KBM-7 (cell line): ENCODE results near the gene RNLS.
"Not testable (repeated sequence)": the region's sequence is repeated elsewhere in the genome, so short reads cannot be mapped to it uniquely, and the experiment has no call there.

Experiments
- DNase-seq: peaks from one replicate; pipeline ENCODE4 v3.0.0-alpha.2; 2015
- in situ Hi-C: fragments of 300-500 bp; cut with MboI; formaldehyde crosslinking; loops from 2 replicates; pipeline ENCODE4 v1.14.3; 2020; ENCODE audit warnings: low sequenced_read_pairs, low pct_unique_long_range_greater_than_20kb, mixed read lengths

The RNLS gene

DNA sequence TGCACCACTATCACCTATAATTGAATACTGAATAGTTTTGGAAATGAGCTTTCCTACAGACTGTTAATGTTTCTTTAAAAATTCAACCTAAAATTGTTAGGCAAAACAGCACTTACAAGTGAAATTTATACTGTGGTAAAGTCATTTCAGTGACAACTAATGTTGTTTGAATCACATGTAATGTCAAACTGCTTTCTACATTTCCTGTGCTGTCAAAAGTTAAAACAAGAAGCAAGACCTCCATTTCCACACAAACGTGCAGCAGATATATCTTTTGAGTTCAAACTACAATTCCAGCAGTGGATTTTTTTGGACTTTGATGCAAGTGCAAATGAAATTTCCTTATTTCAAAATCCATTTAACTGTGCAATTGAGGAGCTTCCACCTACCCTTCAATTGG, 199.8 kb downstream of the RNLS start:
- in situ Hi-C loops: no loop called here
- no peak for DNase-seq

DNA sequence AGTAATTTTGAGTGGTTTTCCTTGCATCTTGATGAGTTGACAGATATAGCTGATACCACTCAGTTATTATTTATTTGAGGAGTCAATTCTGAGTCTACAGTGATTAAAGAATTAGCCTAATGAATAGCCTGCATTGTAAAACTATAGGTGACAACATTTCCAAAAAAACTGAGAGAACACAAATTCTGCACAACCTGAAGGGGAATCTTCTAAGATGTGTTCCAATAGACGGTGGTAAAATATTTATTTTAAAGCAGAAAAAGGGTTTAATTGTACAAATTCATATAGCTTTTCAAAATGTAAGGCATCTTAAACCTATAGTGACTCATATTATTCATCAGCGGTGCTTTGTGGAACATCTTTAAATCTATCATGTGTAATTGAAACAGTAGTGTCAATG, 200.4 kb downstream of the RNLS start:
- no peak for DNase-seq
- in situ Hi-C loops: no loop called here

DNA sequence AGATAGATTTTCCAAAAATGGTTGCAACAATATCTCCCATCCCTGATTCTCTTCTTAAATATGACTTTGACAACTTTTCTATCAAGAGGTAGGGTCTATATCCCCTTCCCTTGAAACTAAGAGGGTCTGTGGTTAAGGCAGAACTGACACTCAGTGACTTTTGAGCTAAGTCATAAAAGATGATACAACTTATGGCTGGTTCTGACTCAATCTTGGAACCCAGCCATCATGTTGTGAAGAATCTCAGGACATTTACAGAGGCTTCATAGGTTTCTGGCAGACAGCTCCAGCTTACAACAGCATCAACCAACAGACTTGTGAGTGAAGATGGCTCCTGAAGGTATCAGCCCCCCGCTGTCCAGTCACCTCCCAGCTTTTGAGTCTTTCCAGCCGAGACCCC, 203.5 kb downstream of the RNLS start:
- in situ Hi-C loops: no loop called here
- DNase-seq: no peak

DNA sequence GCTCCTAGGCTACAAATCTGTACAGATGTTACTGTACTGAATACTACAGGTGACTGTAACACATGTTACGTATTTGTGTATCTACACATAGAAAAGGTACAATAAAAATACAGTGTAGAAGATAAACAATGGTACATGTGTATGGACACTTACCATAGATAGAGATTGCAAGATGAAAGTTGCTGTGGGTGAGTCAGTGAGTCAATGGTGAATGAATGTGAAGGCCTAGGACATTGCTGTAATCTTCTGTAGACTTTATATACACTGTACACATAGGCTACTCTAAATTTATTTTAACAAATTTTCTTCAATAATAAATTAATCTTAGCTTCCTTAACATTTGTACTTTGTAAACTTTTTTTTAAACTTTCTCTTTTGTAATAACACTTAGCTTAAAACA, 205.6 kb downstream of the RNLS start:
- in situ Hi-C loops: no loop called here

DNA sequence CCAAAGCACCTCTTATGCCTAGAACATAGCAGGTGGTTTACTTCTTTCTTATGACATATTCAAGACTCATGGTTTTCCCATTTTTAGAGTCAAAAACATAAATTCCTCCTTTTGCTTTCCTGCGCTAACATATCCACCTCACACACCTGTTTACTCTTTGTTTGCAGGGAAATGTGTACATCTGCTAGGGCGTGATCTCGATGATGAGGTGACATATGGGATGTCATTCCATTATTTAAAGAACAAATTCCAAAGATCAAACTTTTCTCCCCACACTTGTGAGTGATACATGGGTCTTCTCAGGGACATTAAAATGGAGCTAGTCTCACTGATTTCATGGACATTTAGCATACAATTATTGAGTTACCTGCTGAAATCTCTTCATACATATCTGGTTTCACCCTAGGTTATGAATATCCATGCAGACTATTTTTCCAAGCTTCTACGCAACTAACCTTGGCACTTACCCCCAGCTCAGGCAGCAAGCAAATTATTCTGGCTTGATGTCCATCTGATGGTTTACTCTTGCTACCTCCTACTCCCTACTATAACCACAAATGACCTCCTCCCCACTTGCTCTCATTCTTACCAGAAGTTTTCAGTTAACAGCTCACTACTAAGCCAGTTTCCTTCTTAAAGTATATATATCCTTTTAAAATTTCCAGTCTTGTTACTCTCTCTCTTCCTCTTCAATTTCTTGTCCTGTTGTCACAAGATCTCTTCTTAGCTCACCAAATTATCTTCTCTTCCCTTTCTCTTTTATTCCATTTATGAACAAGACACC, 208.5 kb downstream of the RNLS start:
- no peak for DNase-seq
- in situ Hi-C loops: no loop called here

More for the DNA sequence above, 205.6 kb downstream of the RNLS start:
- no peak for DNase-seq

DNA sequence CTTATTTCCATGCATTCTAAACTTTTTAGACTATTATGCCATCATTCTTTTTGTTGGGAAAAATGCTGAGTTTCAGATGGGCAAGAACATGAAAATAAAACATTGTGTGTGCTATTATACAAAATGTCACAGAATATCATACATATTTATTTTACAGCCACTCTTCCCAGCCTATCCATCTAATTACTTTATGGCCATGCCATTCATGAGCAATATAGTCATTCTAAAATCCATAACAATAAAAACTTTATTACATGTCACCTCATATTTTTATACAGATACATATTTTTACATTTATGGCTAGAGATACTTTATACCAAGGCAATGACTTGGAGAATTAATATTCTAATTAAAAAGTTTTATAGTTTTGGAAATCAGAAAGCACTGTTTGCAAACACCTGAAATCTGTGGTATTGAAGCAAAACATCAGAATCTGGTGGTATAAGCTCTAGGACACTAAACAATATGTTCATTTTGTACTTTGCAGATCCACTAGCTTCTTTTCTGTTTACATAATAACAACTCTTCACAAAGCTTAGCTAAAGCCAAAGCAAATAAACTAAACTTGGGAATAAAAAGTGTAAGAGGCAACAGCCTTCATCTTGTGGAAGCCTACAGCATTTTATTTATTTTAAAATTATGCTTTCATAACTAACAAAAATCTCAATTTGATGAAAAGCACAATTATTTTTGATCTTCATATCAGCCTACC, 210.1 kb downstream of the RNLS start:
- no peak for DNase-seq
- in situ Hi-C loops: no loop called here

DNA sequence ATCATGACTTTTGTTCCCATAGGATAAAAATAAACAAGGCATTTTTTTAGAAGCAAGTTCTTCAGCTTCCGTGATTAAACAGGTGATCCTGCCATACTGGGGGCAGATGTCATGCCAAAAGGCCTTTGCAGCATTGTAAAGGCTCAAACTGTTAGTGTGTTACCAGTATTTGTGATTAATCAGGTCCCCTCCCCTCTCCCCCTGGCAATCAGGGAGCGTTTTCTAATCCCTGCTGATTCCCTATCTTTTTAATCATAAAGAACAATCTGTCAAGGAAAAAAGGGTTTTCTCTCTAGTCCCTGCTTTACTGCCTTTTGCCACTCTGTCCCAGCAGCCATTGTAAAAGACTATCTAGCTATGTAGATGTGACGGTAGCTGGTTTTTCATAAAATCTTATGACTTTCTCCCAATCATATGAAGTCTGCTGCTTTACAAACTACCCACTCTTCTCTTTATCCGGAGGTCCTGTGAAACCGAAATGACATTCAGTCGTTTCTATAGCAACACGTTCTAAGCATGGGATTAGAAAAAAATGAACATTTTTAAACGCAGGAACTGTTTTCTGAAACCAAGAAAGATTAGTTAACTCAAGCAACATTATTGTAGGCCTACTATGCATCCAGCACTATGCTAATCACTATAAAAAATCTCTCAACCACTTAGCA, 210.9 kb downstream of the RNLS start:
- in situ Hi-C loops: no loop called here
- no peak for DNase-seq

DNA sequence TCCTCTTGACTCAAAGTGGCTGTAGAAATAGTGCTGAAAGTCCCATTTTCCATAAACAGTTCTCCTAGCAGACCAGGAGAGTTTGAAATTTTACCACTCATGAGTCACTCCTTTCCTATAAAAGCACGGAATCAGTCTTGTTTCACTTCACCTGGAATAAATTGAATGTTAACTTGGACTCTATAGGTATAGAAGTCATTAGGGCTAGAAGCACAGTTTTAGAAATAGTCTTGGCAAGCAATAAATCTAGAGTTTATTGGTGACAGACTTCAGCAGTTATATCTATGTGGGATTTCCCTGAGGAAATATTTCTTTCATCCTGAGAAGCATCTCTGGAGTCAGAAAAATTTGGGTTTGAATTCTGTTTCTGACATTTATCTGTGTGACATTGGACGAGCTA, 212.4 kb downstream of the RNLS start:
- in situ Hi-C loops: no loop called here
- DNase-seq: no peak

DNA sequence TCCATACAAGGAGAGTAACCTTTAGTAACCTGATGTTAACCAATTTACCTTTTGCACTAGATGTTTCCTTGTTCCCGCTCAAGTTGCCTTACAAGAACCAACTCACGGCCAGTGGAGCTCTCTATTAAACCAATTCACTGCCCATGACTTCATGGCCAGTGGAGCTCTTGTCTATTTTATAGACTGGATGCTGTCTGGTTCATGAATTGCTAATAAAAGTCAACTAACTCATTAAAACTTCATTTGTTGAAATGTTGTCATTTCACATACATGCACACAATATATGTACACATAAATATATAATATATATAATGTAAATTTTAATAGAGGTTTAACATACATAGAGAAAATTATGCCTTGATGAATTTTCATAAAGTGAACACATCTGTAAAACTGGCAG, 216.3 kb downstream of the RNLS start:
- in situ Hi-C loops: no loop called here
- no peak for DNase-seq

DNA sequence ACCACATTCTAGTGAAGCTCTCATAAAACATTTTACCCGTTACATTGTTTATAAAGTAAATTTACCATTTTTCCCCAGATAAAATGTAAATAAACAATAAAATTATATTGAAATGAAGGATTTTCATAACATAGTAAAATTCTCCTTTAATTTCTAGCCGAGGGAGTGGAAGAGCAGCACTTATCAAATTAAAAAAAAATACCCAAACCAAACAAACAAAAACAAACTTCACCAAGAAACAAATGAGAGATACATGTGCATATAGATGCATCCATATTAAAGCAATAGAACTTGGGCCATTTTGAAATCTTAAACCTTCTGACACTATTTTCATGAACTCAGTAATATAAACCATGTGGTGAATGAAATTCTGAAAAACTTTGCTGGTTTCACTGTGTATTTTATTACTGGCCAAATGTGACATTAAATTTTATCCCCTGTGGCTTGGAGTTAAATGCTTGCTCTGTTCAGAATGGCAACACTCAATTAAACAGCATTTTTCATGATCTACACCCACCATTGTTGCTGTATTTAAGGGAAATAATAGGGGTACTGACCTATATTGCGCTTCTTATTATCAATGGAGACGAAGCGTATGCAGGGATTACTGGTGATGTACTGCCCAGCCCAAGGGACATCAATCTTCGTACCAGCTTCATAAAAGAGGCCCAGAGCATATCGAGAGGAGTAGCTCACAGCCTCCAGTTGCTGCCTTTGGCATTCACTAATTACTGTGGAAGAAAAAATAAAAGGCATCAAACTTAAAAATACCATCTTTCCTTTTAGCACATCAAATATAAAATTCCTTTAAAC, 220.9 kb downstream of the RNLS start:
- DNase-seq: no peak
- in situ Hi-C loops: no loop called here

DNA sequence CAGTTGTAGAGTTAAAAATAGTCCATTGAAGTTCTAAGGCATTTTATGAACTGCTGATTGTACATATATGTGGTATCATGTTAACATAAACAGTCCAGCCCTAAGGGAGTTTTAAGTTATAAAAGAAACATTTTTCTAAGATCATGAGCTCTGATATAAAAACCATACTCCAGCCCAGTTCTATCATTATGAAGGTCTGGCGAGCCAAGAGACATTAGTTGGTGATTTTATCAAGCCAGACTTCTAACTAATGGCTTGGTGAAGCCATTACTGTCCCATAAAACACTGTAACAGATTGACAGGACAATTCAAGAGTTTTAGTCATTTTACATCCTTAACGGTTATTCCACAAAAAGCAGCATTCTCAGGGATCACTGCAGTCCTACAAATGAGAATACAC, 221.6 kb downstream of the RNLS start:
- no peak for DNase-seq
- in situ Hi-C loops: no loop called here

DNA sequence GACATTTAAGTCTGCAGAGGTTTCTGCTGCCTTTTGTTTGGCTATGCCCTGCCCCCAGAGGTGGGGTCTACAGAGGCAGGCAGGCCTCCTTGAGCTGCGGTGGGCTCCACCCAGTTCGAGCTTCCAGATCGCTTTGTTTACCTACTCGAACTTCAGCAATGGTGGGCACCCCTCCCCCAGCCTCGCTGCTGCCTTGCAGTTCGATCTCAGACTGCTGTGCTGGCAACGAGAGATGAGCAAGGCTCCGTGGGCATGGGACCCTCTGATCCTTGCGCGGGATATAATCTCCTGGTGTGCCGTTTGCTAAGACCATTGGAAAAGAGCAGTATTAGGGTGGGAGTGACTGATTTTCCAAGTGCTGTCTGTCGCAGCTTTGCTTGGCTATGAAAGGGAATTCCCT, 227.4 kb downstream of the RNLS start:
- in situ Hi-C loops, DNase-seq: not testable (repeated sequence)

DNA sequence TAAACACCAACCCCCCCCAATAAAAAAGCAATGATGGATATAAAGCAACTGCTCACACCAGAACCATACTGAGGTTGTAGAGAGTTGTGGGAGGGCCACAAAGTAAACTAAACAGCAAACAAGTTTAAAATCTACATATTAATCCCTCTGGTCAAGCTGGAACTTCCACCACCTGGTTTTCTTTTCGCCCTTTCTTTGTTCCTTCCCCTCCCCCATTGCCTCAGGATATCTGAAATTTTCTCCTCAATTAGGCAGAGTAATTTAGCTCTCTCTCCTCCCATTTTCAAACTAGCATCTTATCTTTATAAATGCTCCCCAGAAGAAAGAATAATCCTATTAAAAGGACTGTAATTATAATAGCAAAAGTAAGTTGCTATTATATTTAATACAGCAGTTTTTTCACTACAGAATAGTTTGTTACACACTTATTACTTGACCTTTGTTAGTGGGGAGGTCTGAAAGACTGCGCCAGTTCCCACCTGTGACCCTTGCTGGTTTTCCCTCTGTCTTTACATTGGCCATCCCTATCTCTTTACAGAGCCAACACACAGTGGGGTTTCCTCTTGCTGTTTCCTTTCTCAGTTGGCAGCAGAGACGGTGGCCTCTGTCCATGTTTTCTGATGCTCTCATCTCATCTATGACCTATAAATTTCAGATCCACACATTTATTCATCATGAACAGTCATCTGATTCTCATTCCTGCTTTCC, 235.4 kb downstream of the RNLS start:
- DNase-seq: no peak
- in situ Hi-C loops: no loop called here

DNA sequence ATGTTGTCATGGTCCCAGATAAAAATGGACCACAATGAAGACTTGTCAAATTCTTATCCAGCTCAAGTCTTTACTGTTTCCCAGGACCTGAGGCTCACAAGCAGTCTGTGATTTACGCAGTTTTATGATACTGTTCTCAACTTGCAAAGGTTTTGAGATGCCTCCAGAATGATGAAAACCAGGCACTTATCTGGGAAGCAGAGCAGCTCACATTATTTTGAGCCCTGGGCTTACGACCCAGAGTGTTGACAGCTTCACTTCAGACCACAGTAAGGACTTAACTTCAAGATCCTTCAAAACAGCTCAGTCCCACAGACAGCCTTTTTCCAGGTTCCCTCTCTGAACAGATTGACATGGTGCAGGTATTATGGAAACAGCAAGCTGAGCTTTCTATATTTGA, 236.1 kb downstream of the RNLS start:
- in situ Hi-C loops: no loop called here
- no peak for DNase-seq

DNA sequence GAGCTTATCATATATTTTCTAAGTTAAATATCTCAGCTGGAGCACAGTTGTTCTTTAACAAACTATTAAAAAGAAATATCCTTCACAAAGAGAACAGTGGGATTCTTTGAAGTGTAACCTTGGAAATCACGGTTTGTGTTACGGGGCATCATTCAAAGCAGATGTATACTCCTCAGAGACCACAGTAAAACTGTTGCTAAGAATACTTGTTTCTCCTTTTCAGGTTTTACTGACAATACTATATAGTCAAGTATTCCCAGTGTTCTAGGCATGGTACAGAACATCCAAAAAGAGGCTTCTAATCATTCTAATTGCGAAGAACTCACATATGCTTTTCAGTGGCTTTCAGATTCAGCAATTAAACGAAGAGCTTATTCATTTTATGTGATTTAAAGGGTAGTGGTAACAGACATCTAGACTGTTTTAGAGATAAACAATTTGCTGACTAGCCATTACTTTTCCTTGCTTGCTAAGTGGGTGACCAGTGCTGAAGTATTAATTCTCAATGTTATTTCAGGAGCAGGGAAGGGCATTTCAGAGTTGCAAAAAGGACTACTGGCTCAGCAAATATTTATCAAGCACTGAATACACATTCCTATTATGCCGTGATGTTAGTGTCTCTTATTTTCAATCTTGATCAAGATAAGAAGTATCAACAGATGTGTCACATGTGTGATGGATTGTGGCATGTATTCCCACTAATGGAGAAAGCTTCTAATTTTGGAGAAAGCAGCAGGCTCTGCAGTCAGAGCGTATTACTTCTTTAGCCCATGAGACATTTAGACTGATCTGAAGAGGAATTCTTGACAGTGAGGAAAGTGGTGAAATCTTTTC, 236.8 kb downstream of the RNLS start:
- DNase-seq: no peak
- in situ Hi-C loops: no loop called here

DNA sequence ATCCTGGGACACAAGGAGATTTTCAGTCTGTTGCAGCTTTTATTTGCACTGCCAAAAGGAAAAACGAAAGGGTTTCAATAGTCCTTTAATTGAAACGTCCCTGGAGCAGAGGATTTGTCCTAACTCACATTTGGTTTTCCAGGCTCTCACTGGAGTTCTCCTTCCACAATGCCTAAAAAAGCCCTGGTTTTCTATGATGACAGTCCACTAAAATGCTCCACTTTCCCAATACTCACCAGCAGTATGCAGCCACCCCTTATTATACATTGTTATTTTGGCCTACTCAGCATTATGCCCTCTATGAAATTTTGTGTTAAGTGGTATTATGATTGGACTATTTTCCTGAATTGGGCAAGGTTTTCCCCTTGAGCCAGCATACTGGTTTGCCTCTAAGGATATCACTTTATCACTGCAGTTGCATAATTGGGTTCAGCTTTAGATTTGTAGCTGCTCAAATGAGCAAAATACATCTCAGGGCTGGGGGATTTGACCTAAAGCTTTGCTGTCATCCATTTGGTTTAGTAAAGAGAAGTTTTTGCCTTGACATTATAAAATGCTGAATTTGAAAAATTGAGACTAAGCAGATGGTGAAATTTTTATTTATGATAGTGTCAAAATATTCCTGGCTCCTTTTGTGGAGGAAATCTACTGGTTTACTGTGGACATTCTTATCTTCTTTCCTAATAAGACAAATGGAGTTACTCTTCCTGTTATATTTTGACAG, 239.2 kb downstream of the RNLS start:
- DNase-seq: no peak
- in situ Hi-C loops: no loop called here

DNA sequence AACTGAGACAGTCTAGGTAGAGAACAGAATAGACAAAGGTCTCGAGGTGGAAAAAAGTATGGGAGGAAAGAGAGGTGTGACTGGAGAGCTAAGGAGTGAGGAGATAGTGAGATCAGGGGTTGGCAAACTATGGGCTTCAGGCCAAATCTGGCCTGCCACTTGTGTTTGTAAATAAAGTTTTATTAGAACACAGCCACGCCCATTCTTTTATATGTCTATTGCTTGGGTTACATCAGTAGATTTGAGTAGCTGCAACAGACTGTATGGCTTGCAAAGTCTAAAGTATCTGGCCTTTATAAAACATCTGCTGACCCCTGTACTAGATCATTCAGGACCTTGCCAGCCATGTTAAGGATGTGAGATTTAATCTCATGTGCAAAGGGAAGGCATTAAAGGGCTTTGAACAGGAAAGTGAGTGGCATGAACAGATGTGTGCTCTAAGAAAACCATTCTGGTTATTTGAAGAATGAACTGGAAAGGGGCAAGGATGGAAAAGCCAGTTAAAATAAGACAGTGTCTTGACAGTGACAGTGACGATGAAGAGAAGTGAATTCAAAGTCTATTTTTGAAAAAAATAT, 240.3 kb downstream of the RNLS start:
- in situ Hi-C loops: no loop called here
- DNase-seq: no peak
